HG02759 (cell line): ENCODE results near the gene TMEM45A.
"Not testable (repeated sequence)": the region's sequence is repeated elsewhere in the genome, so short reads cannot be mapped to it uniquely, and the experiment has no call there.

Experiments
- ATAC-seq: cut with Tn5 transposase; IDR thresholded peaks from one replicate; pipeline ENCODE4 v1.9.1; 2021; ENCODE audit warnings: mild to moderate bottlenecking, moderate library complexity; ENCODE audit not compliant: unreplicated experiment

Gene TMEM45A

DNA sequence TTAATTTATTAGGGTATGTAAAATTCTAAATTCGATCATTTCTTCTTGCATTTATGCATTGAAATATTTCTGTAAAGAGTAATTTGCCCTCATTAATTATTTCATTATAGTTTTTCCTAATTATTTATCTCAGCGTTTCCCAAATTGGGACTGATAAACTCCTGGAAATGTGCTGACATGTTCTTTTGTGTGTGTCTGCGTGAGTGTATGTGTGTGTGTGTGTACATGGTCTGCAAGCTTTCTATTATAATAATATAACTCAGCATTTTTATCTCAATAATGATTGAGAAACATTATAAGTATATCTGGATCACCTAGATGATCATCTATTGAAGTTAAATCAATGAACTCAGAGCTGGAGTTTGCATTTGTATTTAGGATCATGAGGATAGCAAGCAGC is 38.7 kb downstream of the TMEM45A start:
- ATAC-seq = no peak

DNA sequence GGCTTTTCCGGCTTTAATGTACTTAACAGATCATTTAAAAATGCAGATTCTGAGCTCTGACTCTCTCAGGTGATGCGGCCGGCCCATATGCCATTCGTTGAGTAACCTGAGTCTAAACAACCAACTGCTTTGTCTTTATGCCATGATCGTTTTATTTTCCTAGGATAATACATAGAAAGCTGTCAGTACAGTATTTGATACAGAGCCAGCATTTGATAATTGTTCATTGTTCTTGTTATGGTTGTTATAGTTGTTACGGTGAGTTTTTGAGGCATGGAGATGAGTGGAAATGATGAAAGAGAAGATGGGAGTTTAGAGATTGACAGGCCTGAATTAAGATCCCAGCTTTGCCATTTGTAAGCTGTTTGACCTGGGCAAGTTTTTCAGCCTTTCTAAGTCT is 40.0 kb downstream of the TMEM45A start:
- ATAC-seq = no peak

DNA sequence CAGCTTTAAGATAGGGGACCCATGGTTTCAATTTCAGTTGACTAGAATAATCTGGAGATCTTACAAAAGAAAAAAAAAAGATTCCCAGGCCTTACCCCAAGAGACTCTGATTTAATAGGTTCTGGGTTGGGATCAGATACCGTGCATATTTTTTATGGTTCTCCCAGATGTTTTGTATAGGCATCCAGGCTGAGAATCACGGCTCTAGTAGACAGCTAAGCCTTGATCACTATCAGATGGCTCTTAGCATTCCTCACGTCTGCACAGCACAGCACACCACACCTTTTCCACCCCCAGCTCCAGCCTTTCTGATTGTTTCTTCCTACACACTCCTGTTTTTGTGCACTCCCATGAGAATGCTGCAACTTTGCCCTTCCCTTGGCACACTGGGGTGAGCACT is 40.8 kb downstream of the TMEM45A start:
- ATAC-seq = no peak

DNA sequence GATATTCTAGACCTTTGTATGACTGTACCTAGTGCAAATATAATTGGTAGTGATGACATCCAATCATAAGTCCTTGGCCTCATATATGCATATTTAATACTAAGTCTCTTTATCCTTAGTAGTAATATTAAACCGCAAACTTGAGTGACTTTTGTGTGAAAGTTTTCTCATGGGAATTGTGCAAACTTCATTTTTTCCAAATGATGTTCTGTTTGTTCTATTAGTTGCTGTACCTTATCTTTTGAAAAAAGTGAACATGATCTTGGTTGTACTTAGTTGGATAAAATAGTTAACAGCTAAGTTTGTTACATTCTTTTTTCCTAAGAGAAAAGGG is 43.2 kb downstream of the TMEM45A start:
- ATAC-seq = no peak

DNA sequence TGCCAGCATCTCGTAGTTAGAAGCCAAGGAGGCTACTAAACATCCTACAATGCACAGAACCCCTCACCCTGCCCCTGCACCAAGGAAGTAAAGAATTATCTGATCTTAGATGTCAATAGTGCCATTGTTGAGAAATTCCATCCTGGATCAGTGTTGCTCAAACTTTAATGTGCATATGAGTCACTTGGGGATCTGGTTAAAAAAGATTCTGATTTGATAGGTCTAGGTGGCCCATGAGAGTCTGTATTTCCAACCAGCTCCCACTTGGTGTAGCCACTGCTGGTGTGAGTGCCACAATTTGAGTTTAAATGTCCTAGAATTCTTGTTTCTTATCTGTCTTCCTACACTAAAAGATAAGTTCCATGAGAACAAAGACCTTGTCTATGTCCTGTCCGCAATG is 43.7 kb downstream of the TMEM45A start:
- no peak for ATAC-seq

DNA sequence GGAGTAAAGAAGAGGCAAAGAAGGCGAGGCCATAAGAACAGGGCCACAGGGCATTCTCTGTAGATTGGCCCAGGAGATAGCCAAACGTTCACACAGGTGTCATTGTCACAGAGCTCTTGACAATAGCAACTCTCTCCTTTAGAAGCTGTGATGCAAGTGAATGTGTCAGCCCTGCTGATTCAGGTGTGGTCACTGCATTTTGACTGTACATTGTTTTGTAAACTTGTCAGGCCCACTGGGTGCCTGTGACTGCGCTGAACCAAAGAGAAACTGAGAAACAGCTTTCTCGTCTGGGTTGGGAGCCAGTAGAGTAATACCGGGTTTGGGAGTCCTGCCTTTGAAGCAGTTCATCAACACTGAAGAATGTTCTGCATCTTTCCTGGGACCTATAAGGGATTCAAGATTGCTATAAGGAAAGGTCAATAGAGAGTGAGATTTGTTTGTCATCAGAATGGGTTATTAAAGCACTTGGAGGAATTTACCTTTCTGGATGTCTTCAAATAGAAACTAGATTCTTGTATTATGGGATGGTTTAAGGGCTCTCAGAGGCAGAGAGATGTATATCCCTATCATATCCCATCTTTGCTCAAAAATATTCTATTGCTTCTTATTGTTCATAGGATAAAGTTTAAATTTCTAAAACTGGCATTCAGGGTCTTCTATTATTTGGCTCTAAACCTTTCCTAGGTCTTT is 45.4 kb downstream of the TMEM45A start:
- no peak for ATAC-seq

DNA sequence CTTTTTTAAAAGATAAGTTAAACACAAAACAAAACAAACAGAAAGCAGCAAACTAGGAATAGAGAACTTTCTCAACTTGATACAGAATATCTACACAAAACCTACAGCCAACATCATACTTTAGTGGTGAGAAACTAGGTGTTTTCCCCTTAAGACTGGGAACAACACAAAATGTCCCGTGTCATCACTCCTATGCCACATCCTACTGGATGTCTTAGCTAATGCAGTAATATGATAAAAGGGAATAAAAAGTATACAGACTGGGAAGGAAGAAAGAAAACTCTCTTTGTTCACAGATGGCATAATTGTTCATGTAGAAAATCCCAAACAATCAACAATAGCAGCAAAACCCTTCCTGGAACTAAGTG is 45.9 kb downstream of the TMEM45A start:
- ATAC-seq = no peak

DNA sequence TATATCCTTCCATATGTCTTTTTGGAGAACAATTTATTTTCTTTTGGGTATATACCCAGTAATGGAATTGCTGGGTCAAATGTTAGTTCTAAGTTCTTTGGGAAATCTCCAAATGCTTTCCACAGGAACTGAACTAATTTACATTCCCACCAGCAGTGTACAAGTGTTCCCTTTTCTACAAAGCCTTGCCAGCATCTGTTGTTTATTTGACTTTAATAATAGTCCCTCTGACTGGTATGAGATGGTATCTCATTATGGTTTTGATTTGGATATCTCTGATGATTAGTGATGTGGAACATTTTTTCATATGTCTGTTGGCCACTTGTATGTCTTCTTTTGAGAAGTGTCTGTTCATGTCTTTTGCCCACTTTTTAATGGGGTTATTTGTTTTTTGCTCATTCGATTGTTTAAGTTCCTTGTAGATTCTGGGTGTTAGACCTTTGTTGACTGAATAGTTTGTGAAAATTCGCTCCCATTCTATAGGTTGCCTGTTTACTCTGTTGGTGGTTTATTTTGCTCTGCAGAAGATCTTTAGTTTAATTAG is 48.4 kb downstream of the TMEM45A start:
- ATAC-seq = no peak

DNA sequence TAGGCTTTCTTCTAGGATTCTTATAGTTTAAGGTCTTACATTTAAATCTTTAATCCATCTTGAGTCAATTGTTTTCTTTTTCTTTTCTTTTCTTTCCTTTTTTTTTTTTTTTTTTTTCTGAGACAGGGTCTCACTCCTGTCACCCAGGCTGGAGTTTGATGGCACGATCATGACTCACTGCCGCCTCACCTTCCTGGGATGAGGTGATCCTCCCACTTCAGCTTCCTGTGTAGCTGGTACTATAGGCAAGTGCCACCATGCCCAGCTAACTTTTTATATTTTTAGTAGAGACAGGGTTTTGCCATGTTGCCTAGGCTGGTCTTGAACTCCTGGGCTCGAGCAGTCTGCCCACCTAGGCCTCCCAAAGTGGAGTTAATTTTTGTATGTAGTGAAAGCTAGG is 49.0 kb downstream of the TMEM45A start:
- ATAC-seq = not testable (repeated sequence)

DNA sequence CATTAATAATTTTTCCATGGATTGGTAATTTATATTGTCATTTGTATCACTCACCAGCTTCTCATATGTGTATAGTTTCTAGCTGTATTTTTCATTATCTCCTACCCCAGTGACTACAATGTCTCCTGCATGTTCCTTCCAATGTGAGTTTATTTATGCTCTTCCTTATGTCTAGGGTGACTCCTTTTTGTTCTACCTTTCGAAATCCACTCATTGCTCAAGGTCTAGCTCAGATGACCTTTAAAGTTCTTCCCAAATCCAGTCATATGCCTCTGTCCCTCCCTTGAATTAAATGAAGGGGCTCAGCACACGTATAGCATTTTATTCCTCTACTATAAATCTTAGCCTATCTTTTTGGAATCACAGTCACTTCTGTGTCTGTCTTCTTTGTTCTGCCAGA is 53.0 kb downstream of the TMEM45A start:
- no peak for ATAC-seq

DNA sequence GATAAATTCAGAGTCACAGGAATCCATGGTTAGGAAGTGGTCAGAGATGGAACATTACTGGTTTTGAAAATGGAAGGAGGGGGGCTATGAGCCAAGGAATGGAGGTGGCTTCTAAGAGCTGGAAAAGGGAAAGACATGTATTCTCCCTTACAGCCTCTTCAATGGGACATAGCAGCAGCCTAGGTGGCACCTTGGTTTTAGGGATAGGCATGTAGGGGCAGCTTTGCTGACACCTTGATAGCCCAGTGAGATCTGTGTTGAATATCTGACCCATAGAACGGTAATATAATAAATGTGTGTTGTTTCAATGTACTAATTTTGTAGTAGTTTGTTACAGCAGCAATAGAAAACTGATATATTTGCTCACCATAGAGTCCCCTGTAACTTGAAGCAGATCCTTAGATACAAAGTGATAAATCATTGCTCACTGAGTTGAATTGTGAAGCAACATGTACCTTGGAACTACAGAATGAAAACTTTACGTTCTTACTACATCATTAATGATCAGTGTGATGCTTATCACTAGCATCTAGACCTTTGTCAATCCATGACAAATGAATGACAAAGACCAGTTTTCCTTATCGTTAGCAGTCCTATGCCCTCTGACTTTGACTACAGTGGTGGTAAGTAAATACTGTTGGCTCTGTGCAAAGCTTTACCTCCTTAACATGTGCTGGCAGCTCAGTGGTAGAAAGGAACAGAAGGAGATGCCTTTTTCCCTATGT is 53.8 kb downstream of the TMEM45A start:
- ATAC-seq = no peak

DNA sequence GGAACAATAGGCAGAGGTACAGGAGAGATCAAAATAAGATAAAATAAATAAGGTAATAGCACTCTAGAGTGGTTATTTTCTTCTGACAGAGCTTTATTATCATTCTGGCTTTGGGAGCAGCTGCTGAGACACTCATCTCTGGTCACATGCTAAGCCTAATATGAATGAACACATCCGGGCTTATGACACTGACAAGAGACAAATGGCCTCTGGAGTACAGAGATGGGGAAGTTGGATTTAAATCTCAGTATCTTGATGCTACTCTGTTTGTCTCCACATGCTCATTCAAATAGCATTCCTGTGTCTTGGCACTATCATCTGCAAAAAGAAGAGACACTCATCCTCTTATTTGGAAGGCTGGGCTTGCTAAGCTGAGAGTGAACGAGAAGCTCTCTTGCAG is 55.6 kb downstream of the TMEM45A start:
- ATAC-seq = no peak

DNA sequence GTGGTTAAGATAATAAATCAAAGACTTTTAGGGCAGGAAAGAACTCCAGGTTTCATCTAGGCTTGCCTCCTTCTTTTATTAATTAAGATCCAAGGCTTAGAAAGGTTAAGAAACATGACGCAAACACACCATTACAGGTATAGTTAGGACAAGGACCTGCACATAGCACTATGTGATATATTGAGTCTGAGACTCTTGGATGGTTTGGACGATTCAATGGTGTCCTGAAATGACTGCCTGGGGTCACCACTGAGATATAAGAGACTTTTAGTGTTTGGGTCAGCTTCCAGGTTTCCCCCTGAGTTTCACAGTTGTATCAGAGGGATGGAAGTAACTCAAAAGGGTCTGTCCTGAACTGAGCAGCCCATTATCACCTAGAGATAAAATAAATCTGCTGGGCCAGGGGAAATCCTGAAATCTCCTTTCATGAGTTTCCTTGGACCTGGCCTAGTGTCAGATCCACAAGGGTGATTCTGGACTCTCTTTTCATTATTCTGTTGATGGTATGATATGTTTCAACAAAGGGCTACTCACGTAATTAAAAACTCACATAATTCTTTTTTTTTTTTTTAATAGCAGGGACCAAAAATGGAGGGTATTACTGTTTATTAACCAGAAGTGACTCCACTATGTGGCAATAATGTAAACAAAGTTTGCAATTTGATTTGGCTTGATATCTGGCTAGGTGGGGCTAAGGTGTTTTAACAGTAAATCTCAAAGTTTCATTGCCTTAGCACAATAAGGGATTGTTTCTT is 61.4 kb downstream of the TMEM45A start:
- ATAC-seq = no peak

DNA sequence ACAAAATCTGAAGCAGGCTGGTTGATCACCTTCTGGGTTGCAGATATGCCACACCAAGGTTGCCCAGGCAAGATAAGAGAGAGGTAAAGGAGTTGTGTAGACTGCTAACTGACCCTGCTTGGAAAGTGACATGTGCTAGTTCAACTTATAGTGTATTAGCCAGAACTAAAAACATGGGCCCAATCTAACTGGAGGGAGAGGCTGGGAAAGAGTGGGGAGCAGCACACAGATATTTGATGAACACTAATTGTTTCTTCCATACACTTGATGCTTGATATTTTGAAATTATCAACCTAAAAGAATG is 61.9 kb downstream of the TMEM45A start:
- ATAC-seq = no peak

DNA sequence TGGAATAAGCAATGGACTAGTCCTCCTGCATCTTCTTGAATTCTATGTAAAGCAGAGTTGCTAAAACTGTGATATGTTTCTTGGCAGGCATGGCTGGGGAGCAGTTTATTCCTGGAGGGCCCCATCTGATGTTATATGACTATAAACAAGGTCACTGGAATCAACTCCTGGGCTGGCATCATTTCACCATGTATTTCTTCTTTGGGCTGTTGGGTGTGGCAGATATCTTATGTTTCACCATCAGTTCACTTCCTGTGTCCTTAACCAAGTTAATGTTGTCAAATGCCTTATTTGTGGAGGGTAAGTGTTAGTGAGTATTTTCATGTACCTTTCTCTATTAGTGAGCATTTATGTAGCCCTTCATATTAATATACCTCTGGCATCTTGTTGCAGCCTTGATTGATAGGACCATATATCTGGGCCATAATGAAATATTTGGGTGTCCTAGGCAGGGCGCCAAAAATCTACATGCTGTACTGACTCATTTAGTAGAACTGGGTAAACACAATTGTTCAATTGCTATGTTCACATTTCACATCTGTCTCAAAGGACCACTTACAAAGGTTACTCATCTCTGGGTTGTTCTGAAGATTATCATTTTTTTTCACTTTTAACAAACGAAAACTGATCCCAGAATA is 64.4 kb downstream of the TMEM45A start:
- ATAC-seq = no peak

DNA sequence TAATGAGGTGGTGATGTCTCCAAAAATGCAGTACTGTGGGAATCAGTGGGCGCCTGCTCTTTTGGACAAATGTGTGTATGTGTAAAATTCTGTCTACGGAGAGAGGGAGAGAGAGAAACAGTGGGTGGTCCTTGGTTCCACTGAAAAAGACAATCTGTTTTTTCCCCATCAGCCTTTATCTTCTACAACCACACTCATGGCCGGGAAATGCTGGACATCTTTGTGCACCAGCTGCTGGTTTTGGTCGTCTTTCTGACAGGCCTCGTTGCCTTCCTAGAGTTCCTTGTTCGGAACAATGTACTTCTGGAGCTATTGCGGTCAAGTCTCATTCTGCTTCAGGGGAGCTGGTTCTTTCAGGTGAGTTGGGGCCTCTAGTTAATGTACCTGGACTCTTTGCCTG is 65.8 kb downstream of the TMEM45A start:
- no peak for ATAC-seq

DNA sequence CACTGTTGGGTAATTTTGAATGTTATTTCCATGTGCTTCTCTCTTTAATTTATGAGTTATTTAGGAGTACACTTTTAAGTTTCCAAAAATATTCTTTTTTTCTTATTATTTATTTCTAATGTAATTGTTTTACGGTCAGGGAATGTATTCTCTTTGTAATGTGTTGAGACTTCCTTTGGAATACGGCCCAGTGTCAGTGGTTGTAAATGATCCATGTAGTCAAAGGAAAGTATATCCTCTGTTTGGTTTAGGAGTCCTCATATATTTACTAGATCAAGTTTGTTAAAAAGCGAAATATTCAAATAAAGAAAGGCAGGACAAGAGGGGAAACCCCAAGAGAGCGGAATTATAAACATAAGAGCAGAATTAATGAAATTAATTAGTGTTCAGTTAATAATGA is 68.0 kb downstream of the TMEM45A start:
- ATAC-seq = no peak

DNA sequence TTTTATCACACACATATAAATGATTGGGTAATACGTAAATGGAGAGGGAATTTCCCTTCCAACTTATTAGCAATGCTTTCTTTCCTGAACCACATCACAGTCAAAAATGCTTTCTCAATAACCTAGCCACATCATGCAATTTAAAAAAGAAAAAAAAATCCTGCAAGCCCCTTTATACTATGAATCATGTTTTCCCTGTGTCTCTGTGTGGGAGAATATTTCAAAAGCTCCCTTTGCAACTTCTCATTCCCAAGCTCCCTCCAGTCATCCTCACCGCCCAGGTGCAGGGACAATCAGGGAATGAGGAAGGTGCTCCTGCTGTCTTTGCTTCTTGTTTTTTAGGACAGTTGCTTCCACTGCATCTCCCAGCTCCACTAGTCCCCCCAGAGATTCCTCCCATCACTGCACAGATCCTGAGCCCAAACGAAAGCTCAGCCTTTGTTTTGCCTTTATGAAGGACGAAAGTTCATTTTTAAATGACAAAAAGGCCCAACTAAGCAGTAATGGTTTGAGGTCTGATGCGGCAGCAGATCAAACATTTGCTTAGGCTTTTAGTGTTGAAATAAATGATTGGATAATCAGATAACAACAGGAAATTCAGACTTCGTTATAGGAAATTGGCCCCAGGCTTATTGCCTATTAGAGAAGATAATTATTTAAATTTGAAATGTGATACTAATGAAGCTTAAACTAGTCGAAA is 69.2 kb downstream of the TMEM45A start:
- no peak for ATAC-seq

DNA sequence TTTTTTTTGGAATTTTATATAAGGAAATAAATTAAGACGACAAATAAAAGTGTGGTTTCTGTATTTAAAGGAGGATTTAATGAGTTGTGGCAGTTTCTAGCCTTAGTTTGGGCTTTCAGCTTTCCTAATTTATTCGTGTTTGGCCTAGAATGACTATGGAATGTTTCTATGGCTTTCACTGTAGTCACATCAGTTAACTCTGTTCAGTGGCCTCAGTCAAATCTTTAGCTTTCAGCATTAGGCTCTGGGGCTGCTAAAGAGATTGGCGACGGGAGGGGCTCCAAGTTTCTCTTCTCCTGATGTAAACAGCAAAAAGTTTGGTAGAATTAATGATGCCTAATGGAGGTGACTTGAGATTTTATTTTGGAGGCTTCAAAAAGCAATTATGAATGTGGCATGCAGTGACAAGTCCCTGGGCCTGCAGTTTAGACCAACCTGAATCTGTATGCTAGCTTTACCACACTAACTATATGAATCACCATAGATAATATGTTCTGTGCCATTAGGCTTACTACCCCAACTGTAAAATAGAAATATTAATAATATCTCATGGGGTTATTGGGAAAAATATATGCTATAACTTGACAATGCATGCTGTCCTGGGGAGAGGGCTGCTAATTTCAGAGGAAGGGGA is 69.9 kb downstream of the TMEM45A start:
- ATAC-seq = no peak

DNA sequence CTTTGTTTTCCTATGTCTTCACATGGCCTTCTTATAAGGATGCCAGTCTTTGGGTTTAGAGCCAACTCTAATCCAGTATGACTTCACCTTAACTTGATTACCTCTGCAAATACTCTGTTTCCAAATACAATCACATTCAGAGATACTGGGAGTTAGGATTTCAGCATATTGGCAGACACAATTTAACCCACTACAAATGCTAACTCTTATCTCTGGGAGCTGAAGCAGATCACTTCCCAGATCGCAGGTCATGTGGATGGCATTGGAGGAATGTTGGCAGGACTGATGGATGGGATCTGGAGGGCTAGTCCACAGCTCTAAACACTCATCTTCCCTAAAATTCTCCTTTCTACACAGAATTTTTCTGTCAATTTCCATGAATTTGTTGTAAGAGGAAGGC is 70.8 kb downstream of the TMEM45A start:
- ATAC-seq = no peak
